ENCODE data around the gene GUSB.
"Not testable (repeated sequence)": the region's sequence is repeated elsewhere in the genome, so short reads cannot be mapped to it uniquely, and the experiment has no call there.

- TF ChIP-seq EP300, POLR2A, CTCF, POLR2AphosphoS5 (IDR thresholded peaks at IDR 0.05): not testable (repeated sequence)
These were observed 17.3 kb downstream of the GUSB start for GRCh38 chr7:65964671-65965070.

Data from upper lobe of left lung (tissue), 4 donors.